Loucy (cell line): ENCODE data around the gene PDE3B.

Experiments
- H2AFZ ChIP-seq: fragments of 200-600 bp; sonication (generic); 2 replicates; pipeline ENCODE4 v1.6.0; 2016; ENCODE audit warnings: antibody characterized with exemption, mild to moderate bottlenecking, low read length, moderate library complexity
- H3F3A ChIP-seq: fragments of 200-600 bp; 2 replicates; pipeline ENCODE4 v1.6.0; 2016; ENCODE audit warnings: antibody characterized with exemption, low read depth, mild to moderate bottlenecking
- H3K27me3 ChIP-seq: fragments of 200-600 bp; sonication (generic); 2 replicates; pipeline ENCODE4 v1.6.1; 2014; ENCODE audit warnings: low read length, mild to moderate bottlenecking; ENCODE audit not compliant: insufficient read depth, poor library complexity, severe bottlenecking
- H3K36me3 ChIP-seq: fragments of 200-600 bp; sonication (generic); 2 replicates; pipeline ENCODE4 v1.6.1; 2016; ENCODE audit warnings: low read length; ENCODE audit not compliant: insufficient read depth
- H3K4me1 ChIP-seq: fragments of 200-600 bp; sonication (generic); 2 replicates; pipeline ENCODE4 v1.5.1; 2014; ENCODE audit warnings: low read length, mild to moderate bottlenecking; ENCODE audit not compliant: insufficient read depth, poor library complexity, severe bottlenecking
- H3K4me2 ChIP-seq: fragments of 200-600 bp; sonication (generic); 2 replicates; pipeline ENCODE4 v1.6.0; 2014; ENCODE audit warnings: antibody characterized with exemption, low read length, low read depth, mild to moderate bottlenecking; ENCODE audit not compliant: poor library complexity, severe bottlenecking
- H3K4me3 ChIP-seq: fragments of 200-600 bp; sonication (generic); 2 replicates; pipeline ENCODE4 v1.5.1; 2014; ENCODE audit warnings: low read length, mild to moderate bottlenecking, mixed read lengths; ENCODE audit not compliant: poor library complexity, severe bottlenecking
- H3K79me2 ChIP-seq: fragments of 200-600 bp; sonication (generic); 2 replicates; pipeline ENCODE4 v1.6.1; 2014; ENCODE audit warnings: low read length; ENCODE audit not compliant: insufficient read depth
- H3K9ac ChIP-seq: fragments of 200-600 bp; sonication (generic); 2 replicates; pipeline ENCODE4 v1.6.0; 2014; ENCODE audit warnings: mild to moderate bottlenecking, low read depth, low read length, moderate library complexity; ENCODE audit not compliant: poor library complexity, severe bottlenecking
- H3K9me2 ChIP-seq: fragments of 200-600 bp; sonication (generic); replicated peaks from 2 replicates; pipeline ENCODE4 v1.6.1; 2016; ENCODE audit warnings: low read depth, low read length, mixed read lengths
- H3K9me3 ChIP-seq: fragments of 200-600 bp; sonication (generic); 2 replicates; pipeline ENCODE4 v1.6.1; 2014; ENCODE audit warnings: mild to moderate bottlenecking, antibody characterized with exemption, low read length, low read depth; ENCODE audit not compliant: insufficient read depth
- H4K20me1 ChIP-seq: fragments of 200-600 bp; sonication (generic); 2 replicates; pipeline ENCODE4 v1.6.0; 2014; ENCODE audit warnings: antibody characterized with exemption, low read length, mild to moderate bottlenecking; ENCODE audit not compliant: insufficient read depth, poor library complexity, severe bottlenecking
- EZH2phosphoT487 ChIP-seq: fragments of 200-600 bp; IDR thresholded peaks from 2 replicates; pipeline ENCODE4 v1.6.1; 2018; ENCODE audit warnings: antibody characterized with exemption, mild to moderate bottlenecking, moderate library complexity, borderline replicate concordance
- TF ChIP-seq, protein P1 (sequence below): fragments of 200-600 bp; sonication (generic); conservative IDR thresholded peaks from 2 replicates; pipeline ENCODE4 v1.5.1; 2014; ENCODE audit warnings: mild to moderate bottlenecking, antibody characterized with exemption, low read length

The PDE3B gene

DNA sequence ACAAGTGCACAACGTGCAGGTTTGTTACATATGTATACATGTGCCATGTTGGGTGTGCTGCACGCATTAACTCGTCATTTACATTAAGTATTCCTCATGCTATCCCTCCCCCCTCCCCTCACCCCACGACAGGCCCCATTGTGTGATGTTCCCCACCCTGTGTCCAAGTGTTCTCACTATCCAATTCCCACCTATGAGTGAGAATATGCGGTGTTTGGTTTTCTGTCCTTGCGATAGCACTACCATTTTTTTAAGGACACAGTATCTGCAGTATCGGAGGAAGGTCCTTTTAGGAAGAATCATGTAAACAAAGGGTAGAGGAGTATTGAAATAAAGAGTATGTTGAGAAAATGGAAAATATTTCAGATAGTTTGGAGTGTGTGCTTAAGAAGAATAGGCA, 25.9 kb downstream of the PDE3B start:
- Histone ChIP-seq H3K79me2 (peaks cover 3% of the 10 kb centered on the region; the same call in 1 of the 2 replicates), H3F3A (no peaks in the 10 kb centered on the region), H2AFZ (no peak overlapping the region), H3K9ac (no peak overlapping the region), H3K27me3 (no peaks in the 10 kb centered on the region), H3K4me2 (no peak overlapping the region), H3K4me3 (no peak overlapping the region), H3K36me3 (no peaks in the 10 kb centered on the region), H3K4me1 (peaks cover 11% of the 10 kb centered on the region), H3K9me2 (no peaks in the 10 kb centered on the region), H3K9me3 (no peaks in the 10 kb centered on the region), H4K20me1 (no peaks in the 10 kb centered on the region)
- TF ChIP-seq, protein P1, sequence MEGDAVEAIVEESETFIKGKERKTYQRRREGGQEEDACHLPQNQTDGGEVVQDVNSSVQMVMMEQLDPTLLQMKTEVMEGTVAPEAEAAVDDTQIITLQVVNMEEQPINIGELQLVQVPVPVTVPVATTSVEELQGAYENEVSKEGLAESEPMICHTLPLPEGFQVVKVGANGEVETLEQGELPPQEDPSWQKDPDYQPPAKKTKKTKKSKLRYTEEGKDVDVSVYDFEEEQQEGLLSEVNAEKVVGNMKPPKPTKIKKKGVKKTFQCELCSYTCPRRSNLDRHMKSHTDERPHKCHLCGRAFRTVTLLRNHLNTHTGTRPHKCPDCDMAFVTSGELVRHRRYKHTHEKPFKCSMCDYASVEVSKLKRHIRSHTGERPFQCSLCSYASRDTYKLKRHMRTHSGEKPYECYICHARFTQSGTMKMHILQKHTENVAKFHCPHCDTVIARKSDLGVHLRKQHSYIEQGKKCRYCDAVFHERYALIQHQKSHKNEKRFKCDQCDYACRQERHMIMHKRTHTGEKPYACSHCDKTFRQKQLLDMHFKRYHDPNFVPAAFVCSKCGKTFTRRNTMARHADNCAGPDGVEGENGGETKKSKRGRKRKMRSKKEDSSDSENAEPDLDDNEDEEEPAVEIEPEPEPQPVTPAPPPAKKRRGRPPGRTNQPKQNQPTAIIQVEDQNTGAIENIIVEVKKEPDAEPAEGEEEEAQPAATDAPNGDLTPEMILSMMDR: no peak
- no peak for TF ChIP-seq EZH2phosphoT487

DNA sequence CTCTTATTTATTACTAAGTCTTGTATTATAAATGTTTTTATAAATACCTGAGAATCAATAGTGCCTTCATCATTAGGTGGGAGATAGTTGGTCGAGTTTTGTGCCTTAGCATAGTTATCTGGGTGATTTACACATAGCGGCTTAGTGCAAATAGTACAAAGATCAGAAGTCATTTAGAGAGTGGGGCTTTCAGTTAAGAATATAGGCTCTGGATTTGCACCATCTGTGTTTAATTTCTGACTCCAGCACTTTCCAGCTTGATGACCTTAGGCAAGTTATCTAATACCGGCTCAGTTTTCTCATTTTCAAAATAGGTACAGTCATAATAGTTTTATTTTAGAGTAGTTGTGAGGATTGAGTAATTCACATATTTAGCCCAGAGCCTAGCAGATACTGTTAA, 26.4 kb downstream of the PDE3B start:
- H3K4me2 ChIP-seq: no peak overlapping the region
- H3K9me3 ChIP-seq: no peaks in the 10 kb centered on the region
- H3K79me2 ChIP-seq: peaks cover 3% of the 10 kb centered on the region; the same call in 1 of the 2 replicates
- no peaks in the 10 kb centered on the region for H3F3A ChIP-seq
- H3K36me3 ChIP-seq: no peaks in the 10 kb centered on the region
- H3K4me1 ChIP-seq: peaks cover 11% of the 10 kb centered on the region
- H3K9me2 ChIP-seq: no peaks in the 10 kb centered on the region
- no peaks in the 10 kb centered on the region for H3K27me3 ChIP-seq
- H4K20me1 ChIP-seq: no peaks in the 10 kb centered on the region
- H3K9ac ChIP-seq: no peak overlapping the region
- TF ChIP-seq EZH2phosphoT487: no peak
- TF ChIP-seq, protein P1: no peak
- no peak overlapping the region for H3K4me3 ChIP-seq
- no peak overlapping the region for H2AFZ ChIP-seq

DNA sequence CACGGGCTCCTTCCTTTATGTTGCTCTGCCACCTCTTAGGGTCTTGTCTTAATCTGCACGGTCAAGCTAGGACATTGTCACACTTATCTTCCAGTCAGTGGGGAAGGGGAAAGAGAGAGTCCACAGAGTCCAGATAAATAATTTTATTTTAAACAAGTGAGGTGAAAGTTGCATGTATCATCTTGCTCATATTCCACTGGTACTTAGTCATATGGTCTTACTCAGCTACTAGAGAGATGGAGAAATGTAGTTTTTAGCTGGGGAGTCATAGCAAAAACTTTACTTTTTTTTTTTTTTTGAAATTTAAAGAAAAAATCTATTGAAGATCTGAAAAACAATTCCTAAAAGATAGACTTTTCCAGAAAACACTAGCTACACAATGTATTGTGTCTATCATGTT, 29.0 kb downstream of the PDE3B start:
- Histone ChIP-seq H3K36me3 (peaks cover 17% of the 10 kb centered on the region), H3K27me3 (no peaks in the 10 kb centered on the region), H3K9ac (no peak overlapping the region), H2AFZ (no peak overlapping the region), H3K9me3 (0 out of 2 replicates have a peak, but pooled peaks cover 4% of the 10 kb centered on the region), H3K4me3 (no peak overlapping the region), H3K4me1 (peaks cover 11% of the 10 kb centered on the region), H3F3A (no peaks in the 10 kb centered on the region), H4K20me1 (no peaks in the 10 kb centered on the region), H3K4me2 (no peak overlapping the region), H3K9me2 (no peaks in the 10 kb centered on the region), H3K79me2 (peaks cover 19% of the 10 kb centered on the region)
- TF ChIP-seq, protein P1: no peak
- no peak for TF ChIP-seq EZH2phosphoT487
